HG03103 (cell line): ENCODE data around the gene STK39.

Source experiments
- ATAC-seq: cut with Tn5 transposase; IDR thresholded peaks from one replicate; pipeline ENCODE4 v1.9.1; 2021; ENCODE audit warnings: low read depth; ENCODE audit not compliant: unreplicated experiment

STK39 gene

DNA sequence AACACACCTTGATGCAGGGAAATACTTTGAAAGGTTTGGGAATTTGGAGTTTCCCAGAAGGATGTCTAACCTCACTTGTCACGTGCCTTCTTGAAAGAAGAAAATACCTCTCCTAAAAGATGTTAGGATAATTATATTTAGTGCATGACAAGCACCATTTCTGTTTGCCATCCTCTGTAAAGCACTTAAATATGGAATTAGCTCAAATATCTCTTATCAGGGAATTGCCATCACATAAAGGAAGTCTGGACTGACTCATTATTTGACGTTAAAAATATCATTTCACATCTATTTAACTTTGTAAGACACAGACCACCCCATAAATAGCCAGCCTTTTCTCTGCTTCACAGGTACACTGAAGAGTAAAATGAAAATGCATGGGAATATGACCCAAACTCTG, 140.1 kb downstream of the STK39 start:
- ATAC-seq = no peak

DNA sequence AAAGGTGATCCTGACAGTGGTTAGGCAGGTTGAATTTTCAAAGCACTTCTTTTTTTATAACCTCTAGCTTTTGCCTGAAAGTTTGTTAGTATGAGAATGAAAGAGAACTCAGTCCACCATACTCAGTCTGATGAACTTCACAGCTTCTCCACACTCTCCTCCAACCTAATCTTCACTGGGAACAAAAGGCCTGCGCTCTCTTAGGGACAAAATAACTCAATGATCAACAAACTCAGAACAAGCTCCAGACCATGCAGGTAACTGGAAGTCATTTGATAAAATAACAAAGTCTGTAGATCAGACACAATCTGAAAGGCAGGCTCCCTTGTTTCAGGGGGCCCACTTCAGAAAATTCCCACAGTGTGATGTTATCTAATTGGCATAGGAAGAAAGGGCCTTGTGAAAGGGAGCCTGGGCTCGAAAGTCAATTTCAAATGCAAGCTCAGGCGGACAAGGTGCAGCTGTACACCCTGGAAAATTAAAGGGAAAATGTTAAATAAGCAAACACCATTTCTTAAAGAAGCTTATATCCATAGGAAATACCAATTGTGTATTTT, 142.2 kb downstream of the STK39 start:
- no peak for ATAC-seq

DNA sequence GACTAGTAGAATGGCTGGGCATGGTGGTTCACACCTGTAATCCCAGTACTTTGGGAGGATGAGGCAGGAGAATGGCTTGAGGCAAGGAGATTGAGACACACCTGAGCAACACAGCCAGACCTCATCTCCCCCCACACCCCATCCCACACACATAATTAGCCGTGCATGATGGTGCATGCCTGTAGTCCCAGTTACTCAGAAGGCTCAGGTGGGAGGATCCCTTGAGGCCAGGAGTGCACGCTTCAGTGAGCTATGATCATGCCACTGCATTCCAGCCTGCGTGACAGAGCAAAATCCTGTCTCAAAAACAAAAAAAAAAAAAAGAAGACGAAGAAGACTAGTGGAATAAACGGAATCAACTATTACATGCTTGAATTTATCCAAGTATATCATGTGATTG, 150.0 kb downstream of the STK39 start:
- no peak for ATAC-seq

DNA sequence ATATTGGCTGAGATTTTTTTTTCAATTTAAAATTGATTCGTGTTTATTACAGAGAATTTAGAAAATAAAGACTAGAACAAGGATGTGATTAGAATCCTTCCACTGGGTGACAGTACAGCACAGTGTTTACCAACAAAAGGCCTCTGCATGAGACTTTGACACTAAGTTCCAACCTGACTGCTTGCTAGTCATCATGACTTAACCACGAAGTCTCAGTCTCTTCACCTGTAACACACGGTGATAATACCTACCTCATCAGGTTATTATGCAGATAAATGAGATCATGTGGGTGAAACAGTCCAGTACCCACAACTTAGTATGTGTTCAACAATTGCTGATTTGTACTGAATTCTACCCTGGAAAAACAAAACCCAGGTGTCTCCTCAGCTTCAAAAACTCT, 151.2 kb downstream of the STK39 start:
- no peak for ATAC-seq

DNA sequence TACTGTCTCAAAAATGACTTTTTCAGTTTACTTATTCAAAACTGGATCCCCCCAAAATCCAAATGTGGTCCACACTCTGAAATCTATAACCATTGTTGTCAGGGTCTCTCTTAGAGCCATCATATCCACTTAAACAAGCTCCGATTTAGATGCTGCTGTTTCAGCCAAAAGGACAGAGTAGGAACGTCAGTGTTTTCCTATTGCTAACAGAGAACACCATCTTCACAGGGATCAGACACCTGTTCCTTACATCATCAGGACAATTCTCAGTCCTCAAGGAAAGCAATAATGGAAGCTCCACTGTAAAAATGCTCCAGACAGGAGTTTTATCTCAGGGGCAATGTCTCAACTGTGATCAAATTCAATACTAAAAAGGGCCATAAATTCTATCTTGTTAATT, 155.4 kb downstream of the STK39 start:
- ATAC-seq = no peak

DNA sequence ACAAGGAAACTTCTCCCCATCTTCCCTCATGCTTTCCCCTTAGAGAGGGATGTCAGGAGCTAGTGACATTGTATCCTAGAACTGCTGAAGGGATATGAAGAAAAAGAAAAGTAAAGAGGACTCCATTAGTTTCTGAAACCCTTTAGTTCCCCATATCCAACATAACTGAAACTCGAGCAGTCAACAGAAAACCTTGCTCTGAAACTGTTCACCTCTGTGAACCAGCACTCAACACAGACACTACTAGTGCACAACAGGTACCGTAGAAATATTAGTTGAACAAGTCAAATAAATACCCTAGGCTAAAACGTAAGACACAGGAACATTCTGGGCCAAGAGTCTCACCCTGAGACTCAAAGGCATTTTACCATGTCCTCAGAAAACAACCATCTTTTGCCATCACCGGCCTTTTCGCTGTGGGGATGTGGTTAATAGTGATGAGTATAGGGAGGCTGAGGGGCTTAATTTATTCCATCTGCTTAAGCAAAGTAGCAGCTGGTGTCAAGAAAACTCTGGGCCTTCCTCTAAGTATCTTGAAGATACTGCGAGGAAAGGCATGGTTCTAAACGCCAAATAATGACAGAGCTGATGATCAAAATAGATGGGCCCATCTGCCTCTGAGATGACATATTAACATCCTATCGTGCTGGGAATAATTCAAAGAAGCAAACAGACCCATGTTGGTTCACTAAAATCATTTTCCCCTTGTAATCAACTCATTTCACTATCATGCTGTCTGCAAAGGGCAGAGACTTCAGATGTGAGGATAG, 156.8 kb downstream of the STK39 start:
- ATAC-seq = peak; percentile 96

DNA sequence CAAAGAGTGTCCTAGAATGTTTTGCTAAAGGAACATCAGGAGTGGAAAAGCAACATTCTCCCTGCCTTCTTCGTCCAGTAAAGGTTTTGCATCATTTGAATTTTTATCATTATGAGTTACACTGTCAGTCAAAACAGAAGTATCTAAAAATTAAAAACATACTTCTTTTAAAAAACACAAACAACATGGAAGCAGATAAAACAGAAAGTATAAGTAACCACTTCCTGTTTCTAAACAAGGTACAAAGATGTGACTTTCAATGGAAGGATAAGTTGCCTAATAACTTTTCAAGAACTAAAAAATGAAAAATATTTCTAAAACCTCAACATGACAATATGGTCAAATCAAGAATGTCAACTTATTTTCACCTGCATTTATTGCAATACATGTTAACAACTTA, 158.2 kb downstream of the STK39 start:
- no peak for ATAC-seq

DNA sequence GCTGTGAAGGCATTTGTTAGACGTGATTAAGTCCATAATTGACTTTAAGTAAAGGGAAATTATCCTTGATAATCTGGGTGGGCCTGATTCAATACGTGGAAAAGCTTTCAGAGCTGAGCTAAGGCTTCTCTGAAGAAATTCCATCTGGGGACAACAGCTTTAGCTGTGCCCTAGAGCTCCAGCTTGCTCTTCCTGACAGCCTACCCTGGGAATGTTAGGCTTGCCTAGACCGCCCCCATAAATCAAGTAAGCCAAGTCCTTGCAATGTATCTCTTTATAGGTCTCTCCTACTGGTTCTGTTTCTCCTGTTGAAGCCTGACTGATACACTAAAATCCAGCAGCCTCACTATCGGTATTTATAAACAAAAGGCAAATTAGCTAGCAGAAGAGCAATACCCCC, 160.0 kb downstream of the STK39 start:
- ATAC-seq = no peak

DNA sequence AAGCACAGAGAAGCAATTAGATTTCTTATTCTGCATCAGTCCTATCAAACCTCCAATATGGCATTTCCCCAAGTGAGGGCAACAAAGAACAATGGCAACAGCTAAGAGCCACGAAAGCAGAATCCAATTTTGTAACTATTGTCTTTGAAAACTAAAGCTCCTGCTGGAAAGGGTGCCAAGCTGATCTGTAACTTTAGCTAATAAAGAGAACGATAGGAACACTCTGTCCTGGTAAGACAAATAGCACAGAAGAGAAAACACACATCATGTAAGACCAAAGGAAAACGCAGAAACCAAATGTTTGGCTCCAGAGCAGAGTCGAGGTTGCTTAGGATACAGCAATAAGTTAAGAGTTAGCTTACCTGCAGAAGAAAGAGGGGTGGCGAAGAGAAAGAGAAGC, 160.5 kb downstream of the STK39 start:
- ATAC-seq = no peak

DNA sequence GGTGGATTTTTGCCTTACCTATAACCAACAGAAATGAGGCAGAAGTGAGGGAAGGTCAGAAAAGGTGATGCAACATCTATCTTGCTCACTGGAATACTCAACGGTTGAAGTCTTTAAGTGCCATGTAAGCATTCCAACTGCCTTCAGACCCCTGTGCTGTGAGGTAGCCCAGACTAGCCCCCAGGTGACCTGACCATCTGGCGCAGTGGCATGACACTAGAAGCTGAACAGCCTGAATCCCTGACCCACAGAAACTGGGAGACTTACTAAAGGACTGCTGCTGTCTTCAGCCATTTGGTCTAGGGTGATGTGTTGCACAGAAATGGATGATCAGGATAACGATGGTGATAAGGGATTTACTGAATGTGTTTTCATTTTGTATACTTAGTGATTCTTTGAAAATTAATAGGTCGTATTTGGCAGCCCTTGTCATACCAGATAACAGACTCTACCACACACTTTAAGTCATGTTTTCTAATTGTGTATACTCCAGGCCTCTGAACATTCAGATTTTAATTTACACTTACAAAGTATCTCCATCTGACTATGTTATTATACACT, 161.5 kb downstream of the STK39 start:
- no peak for ATAC-seq

DNA sequence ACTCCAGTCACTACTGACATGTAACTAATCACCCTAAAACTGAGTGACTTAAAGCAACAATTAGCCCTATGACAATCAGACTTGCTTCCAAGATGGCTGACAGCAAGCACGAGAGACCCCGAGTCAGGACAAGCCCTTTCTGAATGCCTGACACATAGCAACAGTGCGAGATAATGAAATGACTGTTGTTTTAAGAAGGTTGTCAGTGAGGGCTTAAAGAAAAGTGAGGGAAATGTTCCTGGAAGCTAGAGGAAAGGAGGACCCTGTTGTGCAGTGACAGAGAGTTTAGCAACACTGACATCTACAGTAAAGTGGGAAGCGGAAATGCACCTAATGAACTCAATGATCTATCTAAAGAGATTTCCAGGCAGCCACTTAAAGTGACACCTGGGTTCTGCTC, 163.1 kb downstream of the STK39 start:
- ATAC-seq = no peak

DNA sequence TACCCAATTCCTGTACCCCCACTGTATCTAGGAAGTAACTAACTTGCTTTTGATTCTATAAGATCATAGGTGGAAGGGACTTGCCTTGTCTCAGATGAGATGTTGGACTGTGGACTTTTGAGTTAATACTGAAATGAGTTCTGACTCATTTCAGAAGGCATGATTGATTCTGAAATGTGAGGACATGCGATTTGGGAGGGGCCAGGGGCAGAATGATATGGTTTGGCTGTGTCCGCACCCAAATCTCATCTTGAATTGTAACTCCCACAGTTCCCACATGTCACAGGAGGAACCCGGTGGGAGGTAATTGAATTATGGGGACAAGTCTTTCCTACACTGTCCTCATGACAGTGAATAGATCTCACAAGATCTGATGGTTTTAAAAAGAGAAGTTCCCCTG, 165.9 kb downstream of the STK39 start:
- ATAC-seq = peak; percentile 55

DNA sequence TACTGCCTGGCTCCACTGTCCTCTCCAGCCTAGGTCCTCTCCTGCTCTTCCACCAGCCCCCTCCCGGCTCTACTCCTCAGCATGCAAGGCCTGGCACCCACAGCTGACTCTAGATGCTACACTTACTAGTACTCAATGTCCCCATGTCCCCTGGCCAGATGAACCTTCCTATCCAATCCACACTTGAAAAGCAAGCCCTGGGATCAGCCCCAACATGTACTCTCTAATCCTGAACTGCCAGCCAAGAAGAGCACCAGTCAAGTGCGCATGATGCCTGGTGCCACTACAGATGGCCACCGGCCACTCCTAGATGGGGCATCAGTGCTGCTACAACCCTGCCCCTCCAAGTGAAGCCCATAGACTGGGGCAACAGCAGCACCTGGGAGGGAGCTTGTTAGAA, 168.2 kb downstream of the STK39 start:
- ATAC-seq = no peak

DNA sequence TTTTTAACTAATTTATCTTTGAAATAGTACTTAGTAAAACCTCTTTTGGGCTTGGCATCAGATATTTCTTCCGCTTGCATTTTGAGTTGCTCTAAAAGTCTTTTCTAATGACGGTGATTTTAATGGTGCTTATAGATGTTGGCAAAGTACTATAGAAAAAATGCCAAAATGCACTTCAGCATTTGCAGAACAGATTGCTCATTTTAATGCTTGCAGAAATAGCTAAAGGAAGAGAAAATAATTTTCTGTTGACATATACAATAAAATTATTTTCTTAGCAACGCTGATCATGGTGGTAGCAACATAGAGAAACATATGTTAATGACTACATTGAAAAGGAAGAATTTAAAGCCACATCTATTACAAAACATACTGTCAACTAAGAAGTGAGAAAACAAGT, 170.7 kb downstream of the STK39 start:
- ATAC-seq = no peak

DNA sequence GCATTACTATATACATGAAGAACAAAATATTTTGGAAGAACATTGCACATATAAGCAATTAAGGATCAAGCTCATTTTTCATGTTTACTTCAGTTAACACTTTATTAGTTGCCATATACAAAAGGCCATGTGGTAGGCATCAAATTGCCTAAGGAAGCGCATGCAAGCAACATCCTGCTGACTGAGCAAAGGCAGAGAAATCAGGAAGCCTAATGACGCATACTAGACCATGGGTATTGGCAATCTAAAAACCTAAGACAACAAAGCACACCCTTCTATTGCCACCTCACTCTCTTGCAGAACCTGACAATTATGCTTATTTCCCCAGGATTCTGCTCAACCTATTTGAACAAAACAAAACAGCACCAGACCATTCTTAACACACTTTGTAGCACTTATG, 171.9 kb downstream of the STK39 start:
- ATAC-seq = no peak

DNA sequence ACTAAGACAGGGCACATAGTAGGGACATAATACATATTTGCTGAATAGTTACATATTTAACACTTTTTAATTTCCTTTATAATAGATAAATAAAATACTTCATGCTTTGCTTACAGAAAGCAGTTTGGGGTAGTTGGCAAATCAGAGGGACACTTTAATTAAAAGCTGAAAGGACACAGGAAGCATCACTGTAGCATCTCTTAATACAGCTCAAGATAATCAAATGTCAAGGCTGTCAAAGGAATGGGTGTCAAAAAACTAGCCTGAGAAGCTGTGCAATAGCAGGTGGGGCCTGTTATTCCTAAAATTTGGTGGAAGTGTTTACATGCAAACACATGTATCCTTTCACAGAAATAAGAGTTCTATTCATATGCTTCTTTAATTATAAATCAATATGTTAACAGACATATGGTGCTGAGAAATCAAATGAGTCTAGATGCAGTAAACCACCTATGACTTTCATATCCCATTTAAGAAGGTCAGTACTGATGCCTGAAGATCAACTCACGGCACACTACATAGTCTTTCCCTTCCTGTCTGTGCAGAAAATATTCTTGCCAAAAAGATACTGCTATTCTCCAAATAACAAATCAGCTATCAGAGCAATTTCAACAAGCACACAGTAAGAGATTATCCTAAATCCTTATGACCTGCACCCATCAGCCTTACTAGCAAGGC, 174.6 kb downstream of the STK39 start:
- ATAC-seq = no peak

DNA sequence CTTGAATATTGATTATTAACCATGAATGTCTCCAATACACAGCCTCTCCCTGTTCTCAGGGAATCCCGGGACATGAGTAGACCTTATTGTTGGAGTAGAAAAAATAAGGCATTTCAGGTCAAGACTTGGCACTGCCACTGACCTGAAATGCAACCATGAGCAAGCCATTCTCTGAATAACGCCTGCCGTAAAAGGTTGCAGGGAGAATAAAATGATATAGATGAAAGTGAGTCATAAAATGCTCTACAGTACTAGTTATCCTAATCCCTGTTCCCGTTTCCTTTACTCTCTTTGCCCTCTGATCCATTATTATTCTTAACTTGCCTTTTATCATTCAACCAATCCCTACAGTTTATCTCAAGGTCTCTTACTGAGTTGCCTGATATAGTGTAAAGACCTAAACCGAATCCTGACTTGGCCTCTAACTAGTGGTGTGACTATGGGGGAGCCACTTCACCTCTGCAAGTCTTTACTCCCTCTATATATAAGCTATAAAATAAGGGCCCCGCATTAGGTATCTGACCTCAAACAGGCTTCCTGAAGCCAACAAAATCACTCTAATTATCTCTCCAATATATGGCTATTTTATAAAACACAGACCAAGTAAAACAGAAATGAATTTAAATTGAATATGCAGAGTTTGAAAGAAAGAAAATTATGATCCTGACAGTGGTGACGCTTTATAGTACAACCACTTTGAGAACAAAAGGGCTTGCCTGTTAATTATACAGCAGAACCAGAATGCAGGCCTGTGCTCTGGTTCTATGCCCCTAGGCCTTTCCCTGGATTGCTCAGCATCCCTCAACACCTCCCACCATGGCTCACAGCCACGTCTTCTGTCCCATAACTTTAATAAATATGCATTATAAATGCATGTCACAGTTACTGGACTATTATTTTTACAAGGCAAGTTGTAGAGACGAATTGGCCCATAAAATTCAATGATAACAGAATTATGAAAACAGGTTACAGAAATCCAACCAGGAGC, 183.1 kb downstream of the STK39 start:
- no peak for ATAC-seq

DNA sequence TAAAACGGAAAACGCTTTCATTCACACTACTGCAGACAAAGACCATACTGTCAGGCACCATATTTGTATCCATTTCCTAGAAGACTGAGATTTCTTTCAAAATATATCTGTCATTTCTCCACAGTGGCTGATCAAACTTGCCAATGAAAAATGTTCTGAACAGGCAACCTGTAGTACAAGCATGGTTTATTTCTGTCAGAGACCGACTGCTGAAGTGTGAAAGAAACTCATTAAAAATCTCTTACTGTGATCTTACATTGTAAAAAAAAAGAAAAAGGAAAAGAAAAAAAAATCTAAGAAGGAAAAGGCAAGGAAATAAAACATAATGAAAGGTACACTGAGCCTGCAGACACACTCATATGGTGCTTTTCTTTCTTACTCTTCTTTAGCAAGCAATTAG, 184.5 kb downstream of the STK39 start:
- ATAC-seq = no peak

DNA sequence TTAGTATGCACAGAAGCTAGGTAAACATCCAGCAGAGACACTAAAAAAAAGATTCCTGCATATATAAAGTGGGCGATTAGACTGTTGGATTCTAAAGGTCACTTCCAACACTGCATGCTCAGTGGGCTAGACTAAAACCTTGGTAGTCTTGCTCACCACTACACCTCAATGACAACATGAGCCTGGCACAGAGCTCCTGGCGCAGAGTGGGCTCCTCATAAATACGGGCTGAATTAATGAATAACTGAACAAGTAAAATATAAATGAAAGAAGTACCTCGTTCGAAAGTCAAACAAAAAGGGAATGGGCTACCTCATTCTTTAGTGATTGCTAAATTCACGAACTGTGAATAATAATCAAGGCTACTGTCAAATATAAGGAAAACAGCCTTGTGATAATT, 185.3 kb downstream of the STK39 start:
- no peak for ATAC-seq

DNA sequence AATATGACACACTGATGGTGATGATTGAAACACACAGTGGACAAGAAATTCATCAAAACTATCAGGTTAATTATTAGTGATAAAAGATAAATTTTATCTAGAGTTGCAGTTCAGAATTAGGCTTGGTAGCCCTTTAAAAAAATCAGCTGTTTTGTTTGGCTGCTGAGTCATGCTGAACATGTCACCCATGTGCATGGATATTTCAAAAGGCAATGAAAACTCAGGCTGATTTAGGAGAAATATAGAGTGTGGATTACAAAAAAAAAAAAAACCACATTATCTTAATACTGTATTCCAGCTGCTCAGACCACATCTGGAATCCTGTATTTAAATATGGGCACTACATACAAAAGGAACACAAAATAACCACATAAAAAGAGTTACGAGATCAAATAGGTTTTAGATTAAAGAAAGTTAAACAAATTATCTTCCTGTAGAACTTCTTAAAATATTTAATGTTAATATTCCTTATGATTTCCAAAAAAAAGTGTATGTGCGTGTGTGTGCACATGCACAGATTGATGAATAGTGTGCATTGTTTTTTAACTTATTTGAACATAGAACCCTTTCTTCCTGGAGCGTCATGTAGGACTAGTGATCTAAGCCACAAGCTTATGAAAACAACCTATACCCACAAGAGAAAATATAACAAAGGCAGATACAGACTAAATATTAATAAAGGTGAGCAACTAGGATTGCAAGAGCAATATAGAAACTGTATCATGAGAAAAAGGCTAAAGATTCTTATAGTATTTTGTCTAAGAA, 186.2 kb downstream of the STK39 start:
- ATAC-seq = no peak
